ENCODE measurements around the gene CREB5. TPM values are rescaled to one million over a fixed set of nuclear protein-coding genes. Genes with fewer than 3 reads are reported as not detected.

The CREB5 gene
- total RNA-seq, 1 donor from 2014 or later: 0.80 TPM

DNA sequence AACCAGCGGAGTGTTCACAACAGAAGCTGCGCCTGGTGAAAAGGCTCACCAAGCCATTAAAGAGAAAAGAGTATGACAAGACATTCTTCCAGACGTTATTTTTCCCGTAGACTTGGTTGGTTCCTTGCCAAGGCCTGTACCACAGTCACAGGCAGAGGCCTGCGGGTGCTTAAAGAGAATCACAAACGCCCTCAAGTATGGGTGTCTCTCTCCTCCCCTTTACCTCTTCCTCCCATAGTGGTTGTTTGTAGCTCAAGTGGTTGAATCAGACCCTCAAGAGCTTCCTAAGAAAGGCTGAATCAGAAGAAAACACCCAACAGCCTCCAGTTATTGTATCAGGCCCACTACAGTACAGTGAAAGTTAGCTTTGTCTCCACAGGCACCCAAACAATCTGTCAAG lies 169.0 kb downstream of the CREB5 start:
- H3K4me1 Mint-ChIP-seq: no peaks in the 10 kb centered on the region
- H3K4me3 Mint-ChIP-seq: no peak overlapping the region
- ATAC-seq (ENCODE audit: low read depth) (no peak), DNase-seq (no peak)
- H3K27ac Mint-ChIP-seq: no peak overlapping the region
- POLR2A ChIA-PET: no interaction called here
- H3K27me3 Mint-ChIP-seq: peaks cover 8% of the 10 kb centered on the region
- no peaks in the 10 kb centered on the region for H3K9me3 Mint-ChIP-seq
- intact Hi-C loops (cut with micrococcal nuclease): no loop called here
- TF ChIP-seq, protein P1, sequence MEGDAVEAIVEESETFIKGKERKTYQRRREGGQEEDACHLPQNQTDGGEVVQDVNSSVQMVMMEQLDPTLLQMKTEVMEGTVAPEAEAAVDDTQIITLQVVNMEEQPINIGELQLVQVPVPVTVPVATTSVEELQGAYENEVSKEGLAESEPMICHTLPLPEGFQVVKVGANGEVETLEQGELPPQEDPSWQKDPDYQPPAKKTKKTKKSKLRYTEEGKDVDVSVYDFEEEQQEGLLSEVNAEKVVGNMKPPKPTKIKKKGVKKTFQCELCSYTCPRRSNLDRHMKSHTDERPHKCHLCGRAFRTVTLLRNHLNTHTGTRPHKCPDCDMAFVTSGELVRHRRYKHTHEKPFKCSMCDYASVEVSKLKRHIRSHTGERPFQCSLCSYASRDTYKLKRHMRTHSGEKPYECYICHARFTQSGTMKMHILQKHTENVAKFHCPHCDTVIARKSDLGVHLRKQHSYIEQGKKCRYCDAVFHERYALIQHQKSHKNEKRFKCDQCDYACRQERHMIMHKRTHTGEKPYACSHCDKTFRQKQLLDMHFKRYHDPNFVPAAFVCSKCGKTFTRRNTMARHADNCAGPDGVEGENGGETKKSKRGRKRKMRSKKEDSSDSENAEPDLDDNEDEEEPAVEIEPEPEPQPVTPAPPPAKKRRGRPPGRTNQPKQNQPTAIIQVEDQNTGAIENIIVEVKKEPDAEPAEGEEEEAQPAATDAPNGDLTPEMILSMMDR (IDR thresholded peaks at IDR 0.05): no peak
- no peaks in the 10 kb centered on the region for H3K36me3 Mint-ChIP-seq (ENCODE audit: low read depth)
- CTCF ChIA-PET: no interaction called here

DNA sequence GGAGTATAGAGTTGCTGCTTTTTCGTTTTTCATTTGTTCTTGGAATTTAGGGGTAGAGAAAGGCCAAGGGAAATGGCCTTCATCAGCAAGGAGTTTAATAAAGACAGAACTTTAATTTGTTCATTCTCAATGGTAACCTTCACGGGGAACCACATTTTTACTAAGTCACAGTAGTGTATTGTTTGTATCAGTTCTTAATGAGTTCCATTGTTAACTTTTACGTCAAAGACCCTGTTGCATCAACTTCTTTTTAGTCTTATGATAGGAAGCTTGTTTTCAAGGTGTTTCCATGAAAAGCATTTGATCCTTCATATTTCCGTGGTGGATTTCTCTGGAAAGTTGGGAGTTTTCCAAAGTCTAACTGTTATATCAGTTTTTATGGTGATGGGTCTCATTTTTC lies 169.9 kb downstream of the CREB5 start:
- ChIA-PET POLR2A (no interaction called here), CTCF (no interaction called here)
- ATAC-seq (ENCODE audit: low read depth) (no peak), DNase-seq (no peak)
- Mint-ChIP-seq H3K36me3 (ENCODE audit: low read depth) (no peaks in the 10 kb centered on the region), H3K9me3 (no peaks in the 10 kb centered on the region), H3K4me1 (no peaks in the 10 kb centered on the region), H3K4me3 (no peak overlapping the region), H3K27me3 (peaks cover 12% of the 10 kb centered on the region), H3K27ac (no peak overlapping the region)
- TF ChIP-seq, protein P1 (IDR thresholded peaks at IDR 0.05): no peak
- intact Hi-C loops (cut with micrococcal nuclease): no loop called here

DNA sequence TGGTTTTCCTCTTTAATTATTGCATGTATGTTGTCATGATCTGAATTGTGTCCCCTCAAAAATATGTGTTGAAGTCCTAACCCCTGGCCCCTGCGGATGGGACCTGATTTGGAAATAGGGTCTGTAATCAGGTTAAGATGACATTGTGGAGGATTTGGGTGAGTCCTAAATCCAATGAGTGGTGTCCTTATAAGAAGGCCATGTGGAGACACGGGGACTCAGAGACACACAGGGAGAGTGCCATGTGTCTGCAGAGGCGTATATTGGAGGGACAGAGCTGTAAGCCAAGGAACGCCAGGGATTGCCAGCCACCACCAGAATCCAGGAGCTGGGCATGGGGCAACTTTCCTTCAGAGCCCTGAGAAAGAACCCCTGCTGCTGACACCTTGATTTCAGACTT lies 171.9 kb downstream of the CREB5 start:
- Mint-ChIP-seq H3K27ac (no peak overlapping the region), H3K36me3 (ENCODE audit: low read depth) (no peaks in the 10 kb centered on the region), H3K4me1 (no peaks in the 10 kb centered on the region), H3K4me3 (no peak overlapping the region), H3K27me3 (peaks cover 12% of the 10 kb centered on the region), H3K9me3 (no peaks in the 10 kb centered on the region)
- ATAC-seq (ENCODE audit: low read depth) (no peak), DNase-seq (no peak)
- intact Hi-C loops (cut with micrococcal nuclease): no loop called here
- TF ChIP-seq, protein P1 (IDR thresholded peaks at IDR 0.05): no peak
- ChIA-PET CTCF (no interaction called here), POLR2A (no interaction called here)

DNA sequence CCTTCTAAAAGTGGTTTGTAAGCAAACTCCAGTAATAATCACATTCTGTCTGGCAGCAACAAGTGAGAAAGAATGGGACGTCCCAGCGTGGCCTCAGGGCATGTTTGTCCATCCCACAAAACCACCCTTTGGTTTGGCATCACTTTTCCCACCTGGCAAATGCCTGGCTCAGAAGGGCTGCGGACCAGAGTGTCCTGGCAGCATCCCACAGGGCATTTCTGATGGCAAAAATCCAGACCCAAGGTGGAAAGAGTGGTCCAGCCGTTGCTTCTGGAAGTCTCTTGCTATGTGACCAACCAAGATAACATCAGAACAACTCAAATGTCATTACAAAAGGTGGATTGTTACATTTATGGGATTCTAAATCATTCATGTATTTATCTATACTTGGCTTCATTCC lies 174.4 kb downstream of the CREB5 start:
- DNase-seq (no peak), ATAC-seq (ENCODE audit: low read depth) (no peak)
- peaks cover 3% of the 10 kb centered on the region for H3K4me1 Mint-ChIP-seq
- intact Hi-C loops (cut with micrococcal nuclease): no loop called here
- TF ChIP-seq, protein P1 (IDR thresholded peaks at IDR 0.05): no peak
- no peak overlapping the region for H3K27ac Mint-ChIP-seq
- H3K36me3 Mint-ChIP-seq (ENCODE audit: low read depth): no peaks in the 10 kb centered on the region
- peaks cover 14% of the 10 kb centered on the region for H3K27me3 Mint-ChIP-seq
- no peak overlapping the region for H3K4me3 Mint-ChIP-seq
- no peaks in the 10 kb centered on the region for H3K9me3 Mint-ChIP-seq
- POLR2A ChIA-PET: no interaction called here
- CTCF ChIA-PET: no interaction called here

DNA sequence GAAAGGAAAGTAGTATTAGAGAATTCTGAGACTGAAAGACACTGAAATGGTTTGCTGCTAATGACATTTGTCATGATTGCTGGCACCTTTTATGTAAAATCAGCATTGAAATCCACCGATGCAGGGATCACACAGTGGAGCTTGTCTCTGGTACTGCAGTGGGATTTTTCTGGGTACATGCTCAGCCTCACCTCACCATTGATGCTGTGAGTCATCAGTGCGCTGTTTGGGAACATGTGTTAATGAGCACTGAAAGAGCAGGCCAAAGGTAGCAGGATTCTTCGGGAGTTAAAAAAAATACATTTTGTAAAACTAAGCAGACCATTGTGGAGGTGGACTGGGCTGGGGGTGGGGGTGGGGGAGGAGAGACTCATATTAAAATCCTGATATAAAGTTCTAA lies 174.9 kb downstream of the CREB5 start:
- DNase-seq (no peak), ATAC-seq (ENCODE audit: low read depth) (no peak)
- intact Hi-C loops (cut with micrococcal nuclease): no loop called here
- H3K36me3 Mint-ChIP-seq (ENCODE audit: low read depth): no peaks in the 10 kb centered on the region
- H3K27ac Mint-ChIP-seq: no peak overlapping the region
- H3K4me3 Mint-ChIP-seq: no peak overlapping the region
- TF ChIP-seq, protein P1 (IDR thresholded peaks at IDR 0.05): no peak
- ChIA-PET POLR2A (no interaction called here), CTCF (no interaction called here)
- H3K27me3 Mint-ChIP-seq: peaks cover 14% of the 10 kb centered on the region
- no peaks in the 10 kb centered on the region for H3K9me3 Mint-ChIP-seq
- peaks cover 3% of the 10 kb centered on the region for H3K4me1 Mint-ChIP-seq
